Natural killer cell (primary cell): Measurements from ENCODE around the gene NFU1. TPM values are rescaled to one million over a fixed set of nuclear protein-coding genes. Genes with fewer than 3 reads are reported as not detected.

ENCODE experiments used
- ATAC-seq, 3 donors: fragments of 150-1000 bp in 2 of 3; fragments of 200-7000 bp in 1 of 3; cut with Tn5 transposase; 1 replicate in 1 of 3; 2 replicates in 2 of 3; pipeline ENCODE4 v1.10.0; 2021; ENCODE audit warnings: mild to moderate bottlenecking in 2 of 3, moderate library complexity in 2 of 3
- DNase-seq, 2 donors: peaks; one replicate each; pipeline versions ENCODE4 v3.0.0 to v3.0.0-alpha.2; 2013 to 2021; ENCODE audit warnings: mixed read lengths in 1 of 2
- H3K27ac ChIP-seq: one replicate; pipeline ENCODE4 v1.5.1; 2013; ENCODE audit warnings: mild to moderate bottlenecking, low read length
- H3K27me3 ChIP-seq: one replicate; pipeline ENCODE4 v1.6.1; 2013; ENCODE audit warnings: low read length; ENCODE audit not compliant: control insufficient read depth, insufficient read depth
- H3K36me3 ChIP-seq: one replicate; pipeline ENCODE4 v1.6.1; 2013; ENCODE audit warnings: low read length; ENCODE audit not compliant: control insufficient read depth, insufficient read depth
- H3K4me1 ChIP-seq: one replicate; pipeline ENCODE4 v1.6.1; 2013; ENCODE audit warnings: low read length; ENCODE audit not compliant: control insufficient read depth, insufficient read depth
- H3K4me3 ChIP-seq: one replicate; pipeline ENCODE4 v1.5.1; 2013; ENCODE audit warnings: low read length
- H3K9me3 ChIP-seq: one replicate; pipeline ENCODE4 v1.6.1; 2013; ENCODE audit warnings: low read length; ENCODE audit not compliant: control insufficient read depth, insufficient read depth
- H3K27ac Mint-ChIP-seq, 2 donors: one replicate each; pipeline ENCODE4 v1.8.0; 2022; ENCODE audit warnings: mild to moderate bottlenecking in 2 of 2, mixed read lengths in 2 of 2, moderate library complexity in 1 of 2
- H3K27me3 Mint-ChIP-seq, 2 donors: one replicate each; pipeline ENCODE4 v1.8.0; 2022; ENCODE audit warnings: low read depth in 2 of 2, mixed read lengths in 2 of 2
- H3K36me3 Mint-ChIP-seq: one replicate; pipeline ENCODE4 v1.8.0; 2022; ENCODE audit warnings: mixed read lengths
- H3K4me1 Mint-ChIP-seq, 2 donors: one replicate each; pipeline ENCODE4 v1.8.0; 2022; ENCODE audit warnings: mixed read lengths in 2 of 2
- H3K4me3 Mint-ChIP-seq: one replicate; pipeline ENCODE4 v1.8.0; 2022; ENCODE audit warnings: mild to moderate bottlenecking, moderate library complexity, mixed read lengths
- H3K9me3 Mint-ChIP-seq, 2 donors: one replicate each; pipeline ENCODE4 v1.8.0; 2022; ENCODE audit warnings: mixed read lengths in 2 of 2
- WGBS: methylation state at CpG from one replicate; pipeline ENCODE4 v1.1.7; 2013; ENCODE audit warnings: missing lambda C conversion rate; ENCODE audit not compliant: insufficient coverage; 5-methylcytosine and 5-hydroxymethylcytosine counted together
- intact Hi-C: fragments of 100-400 bp; cut with micrococcal nuclease; formaldehyde crosslinking; loops from one replicate; pipeline ENCODE4 v1.14.2; 2022
- total RNA-seq, 4 donors: library from RNA; stranded (reverse); fragments of 120-200 nt in 1 of 4; gene quantifications; one replicate each; pipeline versions ENCODE4 v1.2.3 to v1.2.4, GENCODE V29; 2013 to 2022
- TF ChIP-seq, protein P1 (sequence below): fragments of 200-600 bp; IDR thresholded peaks from one replicate; pipeline ENCODE4 v1.8.0; 2022; ENCODE audit warnings: antibody characterized with exemption

The NFU1 gene
- total RNA-seq, 3 donors from 2014 or later (not counting 1 experiment from before 2014, with no cell fraction given): 21.4 to 25.0 (median 23.6) TPM

- Mint-ChIP-seq H3K4me3 (no peak overlapping the region), H3K4me1 (peaks cover 46 to 59% of the 10 kb centered on the region in 2 donors), H3K27me3 (no peaks in the 10 kb centered on the region), H3K9me3 (no peaks in the 10 kb centered on the region), H3K36me3 (peaks cover 10% of the 10 kb centered on the region), H3K27ac (peak overlapping the region; percentile 32 to 65)
- no peak for DNase-seq
- no peak for ATAC-seq
- Histone ChIP-seq H3K4me3 (no peak overlapping the region), H3K4me1 (peaks cover 4% of the 10 kb centered on the region), H3K27ac (no peak overlapping the region), H3K27me3 (no peaks in the 10 kb centered on the region), H3K9me3 (no peaks in the 10 kb centered on the region), H3K36me3 (peaks cover 22% of the 10 kb centered on the region)
- intact Hi-C loops: no loop called here
- 100% methylated on average over 1 of the region's 2 CpGs for WGBS
- TF ChIP-seq, protein P1, sequence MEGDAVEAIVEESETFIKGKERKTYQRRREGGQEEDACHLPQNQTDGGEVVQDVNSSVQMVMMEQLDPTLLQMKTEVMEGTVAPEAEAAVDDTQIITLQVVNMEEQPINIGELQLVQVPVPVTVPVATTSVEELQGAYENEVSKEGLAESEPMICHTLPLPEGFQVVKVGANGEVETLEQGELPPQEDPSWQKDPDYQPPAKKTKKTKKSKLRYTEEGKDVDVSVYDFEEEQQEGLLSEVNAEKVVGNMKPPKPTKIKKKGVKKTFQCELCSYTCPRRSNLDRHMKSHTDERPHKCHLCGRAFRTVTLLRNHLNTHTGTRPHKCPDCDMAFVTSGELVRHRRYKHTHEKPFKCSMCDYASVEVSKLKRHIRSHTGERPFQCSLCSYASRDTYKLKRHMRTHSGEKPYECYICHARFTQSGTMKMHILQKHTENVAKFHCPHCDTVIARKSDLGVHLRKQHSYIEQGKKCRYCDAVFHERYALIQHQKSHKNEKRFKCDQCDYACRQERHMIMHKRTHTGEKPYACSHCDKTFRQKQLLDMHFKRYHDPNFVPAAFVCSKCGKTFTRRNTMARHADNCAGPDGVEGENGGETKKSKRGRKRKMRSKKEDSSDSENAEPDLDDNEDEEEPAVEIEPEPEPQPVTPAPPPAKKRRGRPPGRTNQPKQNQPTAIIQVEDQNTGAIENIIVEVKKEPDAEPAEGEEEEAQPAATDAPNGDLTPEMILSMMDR: no peak
These were observed 34.6 kb upstream of the NFU1 start for GRCh38 chr2:69471793-69472192.

DNA sequence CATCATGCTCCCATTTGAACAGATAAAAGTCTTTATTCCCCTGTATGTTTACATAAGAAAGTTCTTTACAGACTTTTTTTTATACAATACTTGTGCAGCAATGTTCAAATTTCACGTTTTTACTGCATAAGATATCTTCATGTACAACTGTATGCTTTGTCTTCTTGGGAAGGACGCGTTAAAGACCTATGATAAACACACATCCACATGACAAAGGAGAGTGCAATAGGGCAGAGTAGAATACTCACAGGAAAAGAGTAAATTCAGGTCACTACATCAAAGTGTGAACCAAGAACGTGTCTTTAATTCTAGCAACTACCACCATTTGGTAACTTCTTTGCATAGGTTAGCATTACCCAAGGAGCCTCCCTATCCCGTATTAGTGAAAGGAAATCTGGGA is 33.7 kb upstream of the NFU1 start:
- Mint-ChIP-seq H3K9me3 (no peaks in the 10 kb centered on the region), H3K4me3 (no peak overlapping the region), H3K27ac (peak overlapping the region; percentile 32 to 65), H3K4me1 (peaks cover 39 to 54% of the 10 kb centered on the region in 2 donors), H3K27me3 (no peaks in the 10 kb centered on the region), H3K36me3 (peaks cover 10% of the 10 kb centered on the region)
- peaks cover 4% of the 10 kb centered on the region for H3K4me1 ChIP-seq
- no CpG with 5 or more reads among the region's 5 CpGs for WGBS
- H3K4me3 ChIP-seq: no peak overlapping the region
- peaks cover 27% of the 10 kb centered on the region for H3K36me3 ChIP-seq
- ATAC-seq: no peak
- no peaks in the 10 kb centered on the region for H3K27me3 ChIP-seq
- TF ChIP-seq, protein P1: no peak
- no peaks in the 10 kb centered on the region for H3K9me3 ChIP-seq
- H3K27ac ChIP-seq: no peak overlapping the region
- intact Hi-C loops: no loop called here
- no peak for DNase-seq

DNA sequence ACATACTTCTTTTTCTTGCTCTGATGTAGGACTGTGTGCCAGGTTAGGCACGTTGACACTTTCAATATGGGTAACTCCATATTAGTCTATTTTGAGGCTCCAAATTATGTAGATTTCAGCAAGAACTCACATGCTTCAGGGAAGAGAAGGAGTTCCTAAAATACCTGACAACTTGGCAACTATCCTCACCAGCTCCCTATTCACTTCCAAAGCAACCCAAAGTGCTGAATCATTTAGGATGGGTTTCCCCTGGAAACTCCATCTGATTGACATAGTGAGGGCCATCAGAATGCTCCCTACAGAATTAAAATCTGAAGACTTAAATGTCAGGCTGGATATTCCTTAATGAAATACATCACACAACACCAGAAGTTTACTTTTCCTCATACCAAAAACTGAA is 32.5 kb upstream of the NFU1 start:
- Histone ChIP-seq H3K4me1 (no peaks in the 10 kb centered on the region), H3K27ac (peak overlapping the region; percentile 54), H3K9me3 (no peaks in the 10 kb centered on the region), H3K36me3 (peaks cover 30% of the 10 kb centered on the region), H3K4me3 (no peak overlapping the region), H3K27me3 (no peaks in the 10 kb centered on the region)
- Mint-ChIP-seq H3K4me1 (peaks cover 30 to 44% of the 10 kb centered on the region in 2 donors), H3K9me3 (no peaks in the 10 kb centered on the region), H3K4me3 (no peak overlapping the region), H3K27ac (peak overlapping the region; percentile 79 to 80), H3K36me3 (no peaks in the 10 kb centered on the region), H3K27me3 (no peaks in the 10 kb centered on the region)
- TF ChIP-seq, protein P1: no peak
- 100% methylated on average over 1 of the region's 1 CpG for WGBS
- ATAC-seq: peak; percentile 32 to 48 (median 37)
- intact Hi-C loops: no loop called here
- DNase-seq: no peak

DNA sequence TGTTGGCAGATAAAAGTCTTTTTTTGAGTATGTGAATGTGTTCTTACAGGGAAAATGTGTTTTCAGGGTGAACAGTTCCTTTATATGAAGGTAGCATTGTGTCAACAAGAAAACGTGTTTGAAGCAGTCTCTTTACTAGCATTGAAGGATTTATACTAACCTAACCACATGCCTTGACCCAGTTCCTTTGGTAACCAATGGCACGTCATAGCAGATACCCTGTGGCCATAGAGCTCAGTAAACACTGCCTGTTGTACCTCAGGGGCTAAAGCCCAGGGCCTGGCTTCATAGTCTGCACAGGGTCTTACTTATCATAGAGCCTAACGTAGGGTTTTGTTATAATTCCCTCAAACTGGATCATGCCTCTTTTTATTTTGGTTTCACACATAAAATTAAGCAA is 32.1 kb upstream of the NFU1 start:
- Mint-ChIP-seq H3K36me3 (no peaks in the 10 kb centered on the region), H3K27ac (peak overlapping the region; percentile 79 to 80), H3K9me3 (no peaks in the 10 kb centered on the region), H3K4me3 (no peak overlapping the region), H3K4me1 (peaks cover 30 to 44% of the 10 kb centered on the region in 2 donors), H3K27me3 (no peaks in the 10 kb centered on the region)
- Histone ChIP-seq H3K36me3 (peaks cover 32% of the 10 kb centered on the region), H3K4me3 (no peak overlapping the region), H3K9me3 (no peaks in the 10 kb centered on the region), H3K27ac (peak overlapping the region; percentile 54), H3K27me3 (no peaks in the 10 kb centered on the region), H3K4me1 (no peaks in the 10 kb centered on the region)
- intact Hi-C loops: no loop called here
- DNase-seq: no peak
- TF ChIP-seq, protein P1: no peak
- 58% methylated on average over 3 of the region's 3 CpGs for WGBS
- peak; percentile 72 to 92 (median 91) for ATAC-seq
